Ureter (tissue), 1 donor: Measurements from ENCODE around the gene TAOK1. TPM values are rescaled to one million over a fixed set of nuclear protein-coding genes. Genes with fewer than 3 reads are reported as not detected.
"Not testable (repeated sequence)": the region's sequence is repeated elsewhere in the genome, so short reads cannot be mapped to it uniquely, and the experiment has no call there.

Experiments
- DNase-seq: peaks from one replicate; pipeline ENCODE4 v3.0.0-alpha.2; 2020; ENCODE audit warnings: low spot score
- total RNA-seq: library from RNA; stranded (reverse); gene quantifications from one replicate; pipeline ENCODE4 v1.2.4, GENCODE V29; 2023
- donor health status: DM: yes; HTN: yes; CAD: no.

Gene TAOK1
- total RNA-seq, 1 donor from 2014 or later = 92.4 TPM

- no peak for DNase-seq
Observed at GRCh38 chr17:29444589-29444988, 54.4 kb downstream of the TAOK1 start.

GRCh38 chr17:29445844-29446243 lies 55.7 kb downstream of the TAOK1 start:
- no peak for DNase-seq

GRCh38 chr17:29449865-29450671 lies 59.9 kb downstream of the TAOK1 start:
- DNase-seq = no peak

DNA sequence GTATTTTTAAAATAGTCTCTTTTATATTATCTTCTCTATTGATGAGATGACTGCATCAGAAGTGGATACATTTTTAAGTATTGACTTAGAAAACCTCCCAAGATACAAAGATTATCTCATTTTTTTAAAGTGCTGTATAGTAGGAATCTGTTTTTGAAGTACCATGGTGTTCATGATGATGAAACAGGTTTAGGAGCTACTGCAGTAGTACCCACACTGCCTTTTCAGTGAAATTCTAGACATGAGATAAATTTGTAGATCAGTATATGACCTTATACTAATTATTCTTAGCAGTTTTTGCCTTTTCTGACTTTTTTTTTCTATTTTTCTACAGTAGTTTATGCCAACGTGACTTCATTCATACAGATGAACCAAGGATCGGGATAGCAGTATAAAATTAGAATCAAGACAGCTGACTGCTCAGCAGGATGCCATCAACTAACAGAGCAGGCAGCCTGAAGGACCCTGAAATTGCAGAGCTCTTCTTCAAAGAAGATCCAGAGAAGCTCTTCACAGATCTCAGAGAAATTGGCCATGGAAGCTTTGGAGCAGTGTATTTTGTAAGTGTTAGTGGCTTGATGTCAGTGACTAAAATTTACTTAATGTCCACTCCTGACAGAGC lies 61.1 kb downstream of the TAOK1 start:
- no peak for DNase-seq

- DNase-seq = no peak
Observed at GRCh38 chr17:29458066-29458465, 67.9 kb downstream of the TAOK1 start.

DNA sequence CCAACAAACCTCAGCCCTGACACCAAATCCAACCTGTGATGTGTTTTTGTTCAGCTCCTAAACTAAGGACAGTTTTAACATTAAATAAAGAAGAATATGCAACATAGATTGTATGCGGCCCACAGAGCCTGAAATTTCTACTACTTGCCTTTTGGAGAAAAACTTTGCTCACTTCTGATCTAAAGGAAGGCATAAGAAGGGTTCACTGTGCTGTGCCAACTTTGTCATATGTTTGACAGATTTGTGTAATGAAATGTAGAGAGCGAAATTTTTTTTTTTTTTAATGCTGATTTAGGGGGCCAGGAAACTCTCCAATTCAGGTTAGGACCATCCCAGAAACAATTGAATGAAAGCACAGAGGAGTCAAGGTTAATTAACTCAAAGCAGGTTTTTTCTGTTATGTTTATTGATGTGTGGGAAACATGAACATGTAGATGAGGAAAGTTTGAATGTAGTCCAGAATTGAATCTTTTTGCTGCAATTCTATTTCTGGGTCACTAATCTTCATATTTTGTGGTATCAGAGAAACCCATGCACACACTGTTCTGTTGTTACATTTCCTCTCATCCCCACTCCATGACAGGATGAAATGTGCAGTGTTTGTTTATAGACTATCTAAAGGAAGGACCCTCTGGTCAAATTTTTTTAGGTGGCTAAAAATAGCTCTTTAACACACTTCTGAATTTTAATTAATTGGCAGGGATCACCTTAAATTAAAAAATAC lies 71.5 kb downstream of the TAOK1 start:
- no peak for DNase-seq

DNA sequence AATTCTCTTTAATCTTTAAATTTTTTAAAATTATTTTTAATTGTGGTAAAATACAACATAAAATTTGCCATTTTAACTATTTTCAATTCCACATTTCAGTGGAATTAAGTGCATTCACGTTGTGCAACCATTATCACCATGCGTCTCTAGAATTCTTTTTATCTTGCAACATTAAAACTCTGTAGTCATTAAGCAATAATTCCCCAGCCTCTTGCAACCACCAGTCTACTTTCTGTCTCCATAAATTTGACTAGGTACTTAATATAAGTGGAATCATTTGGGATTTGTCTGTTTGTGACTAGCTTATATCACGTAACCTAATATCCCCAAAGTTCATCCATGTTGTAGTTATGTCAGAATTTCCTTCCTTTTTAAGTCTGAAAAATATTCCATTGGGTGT lies 79.1 kb downstream of the TAOK1 start:
- DNase-seq = no peak

- DNase-seq = not testable (repeated sequence)
Observed at GRCh38 chr17:29473437-29473836, 83.3 kb downstream of the TAOK1 start.

GRCh38 chr17:29474297-29474696 lies 84.1 kb downstream of the TAOK1 start:
- no peak for DNase-seq

DNA sequence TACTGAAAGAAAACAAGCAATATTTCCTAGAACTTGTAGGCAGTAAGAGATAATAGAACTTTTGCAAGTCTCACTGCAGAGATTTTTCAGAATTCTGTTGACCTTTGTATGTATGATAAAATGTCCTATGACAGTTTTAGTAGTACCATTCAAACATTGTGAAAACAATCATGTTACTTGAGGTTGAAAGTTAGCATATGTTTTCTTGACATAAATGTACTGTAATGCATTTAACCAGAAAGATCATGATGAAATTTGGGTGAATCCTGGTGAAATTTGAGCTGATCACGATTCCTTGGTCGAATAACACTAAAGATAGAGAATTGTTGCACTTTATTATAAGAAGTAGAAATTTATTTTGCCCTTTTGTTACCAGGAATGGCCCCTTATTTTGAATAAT lies 85.7 kb downstream of the TAOK1 start:
- no peak for DNase-seq

- not testable (repeated sequence) for DNase-seq
Observed at GRCh38 chr17:29480249-29480928, 90.2 kb downstream of the TAOK1 start.

DNA sequence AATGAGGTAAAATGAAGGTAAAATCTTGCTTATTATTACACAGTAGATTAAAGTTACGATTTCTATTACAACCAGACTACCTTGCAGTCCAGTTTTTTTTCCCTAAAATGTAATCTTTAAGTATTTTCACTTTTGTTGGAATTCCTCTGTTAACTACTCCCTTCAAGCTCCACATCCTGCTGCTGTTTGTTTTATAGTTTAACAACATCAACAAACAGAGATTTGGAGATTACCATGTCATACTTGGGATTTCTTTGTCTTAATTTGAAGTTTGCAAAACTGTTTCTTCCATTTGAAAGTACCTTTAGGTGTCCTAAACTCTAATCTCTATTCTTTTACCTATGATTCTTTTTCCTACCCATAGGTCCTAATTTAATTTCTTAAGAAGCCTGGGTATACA lies 93.3 kb downstream of the TAOK1 start:
- no peak for DNase-seq

DNA sequence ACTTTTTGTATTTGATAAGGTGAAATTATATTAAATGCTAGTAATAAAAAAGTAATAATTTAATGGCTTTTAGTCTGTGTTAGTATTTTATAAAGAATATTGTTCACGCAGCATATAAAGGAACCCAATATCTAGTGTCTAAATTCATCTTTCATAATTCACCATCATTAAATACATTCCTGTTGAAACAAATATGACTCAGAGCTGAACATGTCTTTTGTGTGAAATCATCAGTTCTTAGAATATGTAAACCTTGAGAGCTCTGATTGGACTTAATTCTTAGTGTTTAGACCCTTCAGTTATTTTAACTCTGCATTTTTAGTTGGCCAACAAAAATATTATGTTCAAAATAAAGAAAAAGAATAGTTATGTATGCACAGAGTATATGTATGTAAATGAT lies 104.8 kb downstream of the TAOK1 start:
- DNase-seq = no peak

- no peak for DNase-seq
Observed at GRCh38 chr17:29504711-29505110, 114.5 kb downstream of the TAOK1 start.

DNA sequence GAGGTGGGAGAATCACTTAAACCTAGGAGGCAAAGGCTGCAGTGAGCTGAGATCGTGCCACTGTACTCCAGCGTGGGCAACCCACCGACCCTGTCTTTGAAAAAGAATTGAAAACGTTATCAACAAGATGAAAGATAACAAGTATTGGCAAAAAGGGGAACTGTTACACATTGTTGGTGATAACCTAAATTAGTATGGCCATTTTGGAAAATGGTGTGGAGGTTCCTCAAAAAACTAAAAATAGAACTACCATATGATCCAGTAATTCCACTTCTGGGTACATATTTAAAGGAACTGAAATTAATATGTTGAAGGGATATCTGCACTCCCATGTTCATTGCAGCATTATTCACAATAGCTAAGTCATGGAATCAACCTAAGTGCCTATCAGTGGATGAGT lies 115.7 kb downstream of the TAOK1 start:
- no peak for DNase-seq

DNA sequence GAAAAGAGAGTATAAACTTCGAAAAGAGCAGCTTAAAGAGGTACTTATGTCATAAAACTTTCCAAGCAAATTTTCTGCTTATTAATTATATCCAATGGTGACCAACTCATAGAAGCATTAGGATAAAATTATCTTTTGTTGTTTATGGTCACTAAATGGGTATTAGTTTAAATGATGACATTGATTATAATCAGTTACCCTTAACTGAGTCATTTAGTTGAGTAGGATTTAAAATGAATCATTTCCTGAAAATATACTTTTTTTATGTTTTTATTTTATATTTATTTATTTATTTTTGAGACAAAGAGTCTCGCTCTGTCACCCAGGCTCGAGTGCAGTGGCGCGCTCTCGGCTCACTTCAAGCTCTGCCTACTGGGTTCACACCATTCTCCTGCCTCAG lies 120.8 kb downstream of the TAOK1 start:
- no peak for DNase-seq

- DNase-seq = no peak
Observed at GRCh38 chr17:29514792-29515191, 124.6 kb downstream of the TAOK1 start.

DNA sequence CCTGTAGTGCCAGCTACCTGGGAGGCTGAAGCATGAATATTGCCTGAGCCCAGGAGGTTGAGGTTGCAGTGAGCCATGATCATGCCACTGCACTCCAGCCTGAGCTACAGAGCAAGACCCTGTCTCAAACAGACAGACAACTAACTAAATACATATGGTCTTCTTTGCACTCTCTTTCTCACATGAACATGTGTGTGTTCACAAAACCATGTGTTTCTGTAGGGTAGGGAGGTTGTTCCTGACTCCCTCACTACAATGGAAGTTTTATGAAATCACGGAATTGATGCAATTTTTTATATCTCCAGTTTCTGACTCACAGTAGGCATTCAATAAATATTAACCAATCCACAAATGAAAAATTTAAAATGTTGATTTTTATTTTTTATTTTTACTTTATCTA lies 128.2 kb downstream of the TAOK1 start:
- DNase-seq = no peak

GRCh38 chr17:29524692-29525091 lies 134.5 kb downstream of the TAOK1 start:
- DNase-seq = no peak

GRCh38 chr17:29526322-29526721 lies 136.2 kb downstream of the TAOK1 start:
- no peak for DNase-seq

GRCh38 chr17:29533976-29534375 lies 143.8 kb downstream of the TAOK1 start:
- no peak for DNase-seq

DNA sequence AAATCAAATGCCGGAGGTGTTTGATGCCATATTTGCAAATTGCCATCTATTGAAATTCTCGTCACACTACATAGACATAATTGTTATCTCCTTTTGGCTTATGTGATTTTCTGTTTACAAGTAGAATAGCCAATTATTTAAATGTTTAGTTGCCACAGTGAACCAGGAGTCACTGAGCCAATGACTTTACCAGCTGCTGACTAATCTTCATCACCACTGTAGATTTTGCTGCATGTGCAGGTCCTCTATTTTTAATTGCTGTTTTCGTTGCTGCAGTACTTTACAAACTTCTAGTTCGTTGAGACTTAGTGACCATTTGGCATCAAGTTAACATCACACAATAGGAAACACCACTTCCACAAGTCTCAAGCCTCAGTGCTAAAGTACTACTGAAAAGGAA lies 153.9 kb downstream of the TAOK1 start:
- DNase-seq = no peak
